ENCODE measurements around the gene AKR1C8. TPM values are rescaled to one million over a fixed set of nuclear protein-coding genes. Genes with fewer than 3 reads are reported as not detected.
"Not testable (repeated sequence)": the region's sequence is repeated elsewhere in the genome, so short reads cannot be mapped to it uniquely, and the experiment has no call there.

The AKR1C8 gene
- total RNA-seq, 2 donors from 2014 or later: not detected

DNA sequence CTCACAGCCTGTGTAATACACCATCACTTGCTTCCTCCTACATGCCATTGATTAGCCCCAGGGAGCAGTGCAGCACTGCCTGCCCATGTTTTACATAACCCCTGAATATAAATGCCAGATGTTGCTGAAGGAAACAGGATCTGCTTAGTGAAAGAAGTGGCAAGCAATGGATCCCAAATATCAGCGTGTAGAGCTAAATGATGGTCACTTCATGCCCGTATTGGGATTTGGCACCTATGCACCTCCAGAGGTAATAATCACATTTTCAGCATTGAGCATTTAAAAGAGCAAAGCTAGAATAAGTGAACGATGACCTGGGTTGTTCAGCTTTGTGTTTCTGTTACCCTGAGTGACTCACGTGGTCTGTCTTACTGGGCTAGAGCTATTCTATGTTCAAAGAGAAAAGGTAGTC lies 11.8 kb upstream of the AKR1C8 start, which contains the start of gene AKR1C4:
TSS of gene AKR1C4 (plus strand) at position 136 of the 412 bp plus-strand sequence. CDS start at position 167, 31 bp downstream.
- Histone ChIP-seq H3K36me3 (no peaks in the 10 kb centered on the region), H3K27me3 (no peaks in the 10 kb centered on the region), H3K9me3 (peaks cover 0 to 13% of the 10 kb centered on the region in 2 donors), H3K27ac (no peak within 1 kb of the TSS), H3K4me3 (no peak within 1 kb of the TSS), H3K4me1 (no peaks in the 10 kb centered on the region)
- TF ChIP-seq, protein P1, sequence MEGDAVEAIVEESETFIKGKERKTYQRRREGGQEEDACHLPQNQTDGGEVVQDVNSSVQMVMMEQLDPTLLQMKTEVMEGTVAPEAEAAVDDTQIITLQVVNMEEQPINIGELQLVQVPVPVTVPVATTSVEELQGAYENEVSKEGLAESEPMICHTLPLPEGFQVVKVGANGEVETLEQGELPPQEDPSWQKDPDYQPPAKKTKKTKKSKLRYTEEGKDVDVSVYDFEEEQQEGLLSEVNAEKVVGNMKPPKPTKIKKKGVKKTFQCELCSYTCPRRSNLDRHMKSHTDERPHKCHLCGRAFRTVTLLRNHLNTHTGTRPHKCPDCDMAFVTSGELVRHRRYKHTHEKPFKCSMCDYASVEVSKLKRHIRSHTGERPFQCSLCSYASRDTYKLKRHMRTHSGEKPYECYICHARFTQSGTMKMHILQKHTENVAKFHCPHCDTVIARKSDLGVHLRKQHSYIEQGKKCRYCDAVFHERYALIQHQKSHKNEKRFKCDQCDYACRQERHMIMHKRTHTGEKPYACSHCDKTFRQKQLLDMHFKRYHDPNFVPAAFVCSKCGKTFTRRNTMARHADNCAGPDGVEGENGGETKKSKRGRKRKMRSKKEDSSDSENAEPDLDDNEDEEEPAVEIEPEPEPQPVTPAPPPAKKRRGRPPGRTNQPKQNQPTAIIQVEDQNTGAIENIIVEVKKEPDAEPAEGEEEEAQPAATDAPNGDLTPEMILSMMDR (IDR thresholded peaks at IDR 0.05): no peak
- no peak for DNase-seq (ENCODE audit: low spot score)

DNA sequence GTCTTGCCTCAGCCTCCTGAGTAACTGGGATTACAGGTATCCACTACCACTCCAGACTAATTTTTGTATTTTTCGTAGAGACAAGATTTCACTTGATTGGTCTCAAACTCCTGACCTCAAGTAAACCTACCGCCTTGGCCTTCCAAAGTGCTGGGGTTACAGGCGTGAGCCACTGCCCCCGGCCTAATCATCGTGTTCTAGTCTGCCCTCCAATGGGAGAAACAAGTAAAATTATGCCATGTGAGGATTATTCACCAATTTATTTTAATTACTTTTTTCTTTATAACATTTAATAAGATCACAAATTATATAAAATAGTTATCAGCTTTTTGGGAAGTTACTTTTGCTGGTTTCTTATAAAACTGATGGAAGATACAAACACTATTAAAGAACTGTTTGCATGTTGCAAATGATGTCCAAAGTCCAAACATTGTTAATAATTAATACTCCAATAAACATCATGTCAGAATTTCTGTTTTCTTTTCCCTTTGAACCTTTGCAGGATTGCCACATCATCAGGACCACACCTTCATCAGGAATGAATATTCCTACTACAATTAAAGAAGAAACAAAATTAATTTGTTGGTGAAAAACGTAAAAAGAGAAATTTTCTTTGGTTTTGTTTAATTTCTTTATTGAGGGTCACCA lies 10.9 kb upstream of the AKR1C8 start:
- no peak for DNase-seq (ENCODE audit: low spot score)
- Histone ChIP-seq H3K27me3 (no peaks in the 10 kb centered on the region), H3K4me3 (no peak overlapping the region), H3K27ac (no peak overlapping the region), H3K9me3 (peaks cover 0 to 5% of the 10 kb centered on the region in 2 donors), H3K4me1 (no peaks in the 10 kb centered on the region), H3K36me3 (no peaks in the 10 kb centered on the region)
- TF ChIP-seq, protein P1 (IDR thresholded peaks at IDR 0.05): no peak

DNA sequence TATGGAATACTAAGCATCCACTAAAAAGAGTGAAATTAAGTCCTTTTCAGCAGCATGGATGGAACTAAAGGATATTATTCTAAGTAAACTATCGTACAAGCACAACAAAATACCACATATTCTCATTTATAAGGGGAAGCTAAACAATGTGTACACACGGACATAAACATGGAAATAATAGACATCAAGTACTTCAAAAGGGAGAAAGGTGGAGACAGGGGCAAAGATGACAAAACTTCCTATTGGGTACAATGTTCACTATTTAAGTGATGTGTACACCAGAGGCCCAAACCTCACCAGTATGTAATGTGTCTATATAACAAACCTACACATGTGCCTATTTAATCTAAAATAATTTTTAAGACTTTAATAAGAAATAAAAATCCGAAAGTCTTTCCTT lies 9.5 kb upstream of the AKR1C8 start:
- Histone ChIP-seq H3K36me3 (no peaks in the 10 kb centered on the region), H3K9me3 (no peaks in the 10 kb centered on the region), H3K27ac (no peak overlapping the region), H3K4me1 (no peaks in the 10 kb centered on the region), H3K4me3 (no peak overlapping the region), H3K27me3 (no peaks in the 10 kb centered on the region)
- TF ChIP-seq, protein P1 (IDR thresholded peaks at IDR 0.05): no peak
- DNase-seq (ENCODE audit: low spot score): no peak

DNA sequence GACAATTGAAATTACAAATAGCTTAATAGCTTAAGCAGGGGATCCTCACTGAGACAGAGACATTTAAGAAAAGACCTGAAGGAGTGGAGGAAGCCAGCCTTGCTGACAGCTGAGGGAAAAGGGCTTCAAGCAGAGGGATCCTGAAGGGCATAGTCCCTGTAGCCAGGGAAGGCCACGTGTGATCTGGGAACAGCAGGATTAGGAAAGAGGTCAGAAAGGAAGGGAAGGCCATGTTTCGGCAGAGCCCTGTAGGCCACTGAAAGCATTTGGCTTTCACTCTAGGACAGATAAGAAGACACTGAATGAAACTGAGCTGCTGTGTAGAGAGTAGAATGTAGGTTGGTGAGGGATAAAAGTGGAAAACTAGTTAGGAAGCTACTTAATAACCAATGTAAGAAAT lies 3.4 kb upstream of the AKR1C8 start:
- H3K27me3 ChIP-seq: no peaks in the 10 kb centered on the region
- H3K9me3 ChIP-seq: no peaks in the 10 kb centered on the region
- no peak for DNase-seq (ENCODE audit: low spot score)
- TF ChIP-seq, protein P1 (IDR thresholded peaks at IDR 0.05): no peak
- H3K27ac ChIP-seq: no peak overlapping the region
- H3K4me3 ChIP-seq: no peak overlapping the region
- no peaks in the 10 kb centered on the region for H3K36me3 ChIP-seq
- no peaks in the 10 kb centered on the region for H3K4me1 ChIP-seq

DNA sequence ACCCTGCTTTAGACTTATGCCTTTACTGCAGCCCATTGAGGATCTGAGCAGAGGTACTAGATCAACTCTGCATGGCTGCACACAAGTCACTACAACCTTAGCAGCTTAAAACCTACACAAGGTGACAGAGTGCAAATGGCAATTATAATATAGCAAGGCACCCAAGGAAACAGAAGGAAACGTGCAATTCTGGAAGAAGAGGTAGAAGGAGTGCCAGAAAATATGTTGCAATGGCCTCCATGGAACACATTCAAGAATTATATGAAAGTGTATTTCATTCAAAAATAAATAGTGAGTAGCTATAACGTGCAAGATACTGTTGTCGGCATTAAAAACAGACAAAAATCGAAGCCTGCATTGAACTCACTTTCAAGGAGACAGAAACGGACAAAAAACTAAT lies 2.9 kb upstream of the AKR1C8 start:
- Histone ChIP-seq H3K27ac (no peak overlapping the region), H3K27me3 (no peaks in the 10 kb centered on the region), H3K4me1 (no peaks in the 10 kb centered on the region), H3K4me3 (no peak overlapping the region), H3K9me3 (no peaks in the 10 kb centered on the region), H3K36me3 (no peaks in the 10 kb centered on the region)
- no peak for DNase-seq (ENCODE audit: low spot score)
- TF ChIP-seq, protein P1 (IDR thresholded peaks at IDR 0.05): no peak

DNA sequence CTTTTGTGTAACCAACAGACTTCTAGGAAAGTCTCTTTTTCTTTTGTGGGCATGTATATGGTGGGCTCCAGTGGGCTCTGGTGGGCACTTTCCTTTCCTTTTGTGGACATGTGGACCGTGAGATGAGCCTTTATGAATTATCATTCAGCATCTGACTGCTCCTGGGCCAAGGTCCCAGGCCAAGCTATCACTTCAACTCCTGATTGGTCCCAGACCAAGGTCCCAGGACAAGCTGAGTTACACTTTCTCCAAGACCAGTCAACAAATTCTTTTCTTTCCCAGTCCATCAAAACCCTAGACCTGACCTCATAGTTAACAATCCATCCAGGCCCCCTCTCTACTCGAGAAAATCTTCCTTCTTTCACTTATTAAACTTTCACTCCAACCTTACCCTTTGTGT lies 1.0 kb downstream of the AKR1C8 start:
- Histone ChIP-seq H3K4me1 (no peaks in the 10 kb centered on the region), H3K4me3 (no peak overlapping the region), H3K36me3 (no peaks in the 10 kb centered on the region), H3K9me3 (no peaks in the 10 kb centered on the region), H3K27me3 (no peaks in the 10 kb centered on the region), H3K27ac (no peak overlapping the region)
- TF ChIP-seq, protein P1 (IDR thresholded peaks at IDR 0.05): no peak
- no peak for DNase-seq (ENCODE audit: low spot score)

DNA sequence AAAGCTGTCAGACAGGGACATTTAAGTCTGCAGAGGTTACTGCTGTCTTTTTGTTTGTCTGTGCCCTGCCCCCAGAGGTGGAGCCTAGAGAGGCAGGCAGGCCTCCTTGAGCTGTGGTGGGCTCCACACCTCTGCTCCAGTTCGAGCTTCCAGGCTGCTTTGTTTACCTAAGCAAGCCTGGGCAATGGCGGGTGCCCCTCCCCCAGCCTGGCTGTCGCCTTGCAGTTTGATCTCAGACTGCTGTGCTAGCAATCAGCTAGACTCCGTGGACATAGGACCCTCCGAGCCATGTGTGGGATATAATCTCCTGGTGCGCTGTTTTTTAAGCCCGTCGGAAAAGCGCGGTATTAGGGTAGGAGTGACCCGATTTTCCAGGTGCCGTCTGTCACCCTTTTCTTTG lies 4.4 kb downstream of the AKR1C8 start:
- not testable (repeated sequence) for H3K9me3 ChIP-seq; H3K4me1 ChIP-seq; H3K27ac ChIP-seq; H3K36me3 ChIP-seq; H3K4me3 ChIP-seq; H3K27me3 ChIP-seq; DNase-seq (ENCODE audit: low spot score)

DNA sequence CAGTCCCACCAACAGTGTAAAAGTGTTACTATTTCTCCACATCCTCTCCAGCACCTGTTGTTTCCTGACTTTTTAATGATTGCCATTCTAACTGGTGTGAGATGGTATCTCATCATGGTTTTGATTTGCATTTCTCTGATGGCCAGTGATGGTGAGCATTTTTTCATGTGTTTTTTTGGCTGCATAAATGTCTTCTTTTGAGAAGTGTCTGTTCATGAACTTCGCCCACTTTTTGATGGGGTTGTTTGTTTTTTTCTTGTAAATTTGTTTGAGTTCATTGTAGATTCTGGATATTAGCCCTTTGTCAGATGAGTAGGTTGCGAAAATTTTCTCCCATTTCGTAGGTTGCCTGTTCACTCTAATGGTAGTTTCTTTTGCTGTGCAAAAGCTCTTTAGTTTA lies 9.4 kb downstream of the AKR1C8 start:
- not testable (repeated sequence) for DNase-seq (ENCODE audit: low spot score); H3K9me3 ChIP-seq; H3K27me3 ChIP-seq

More for the DNA sequence above, 9.4 kb downstream of the AKR1C8 start:
- not testable (repeated sequence) for H3K4me1 ChIP-seq, H3K4me3 ChIP-seq, H3K27ac ChIP-seq, H3K36me3 ChIP-seq

Measured in right atrium auricular region (tissue), 2 donors.